ENCODE measurements around the gene CAMKMT.

The CAMKMT gene

GRCh38 chr2:44639399-44639798, 277.7 kb downstream of the CAMKMT start:
- DNase-seq (ENCODE audit: extremely low read depth, low read depth) = no peak
- no peak for TF ChIP-seq CTCF (IDR thresholded peaks at IDR 0.05; ENCODE audit: low read depth, low read length)

- no peak for DNase-seq (ENCODE audit: extremely low read depth, low read depth)
- no peak for TF ChIP-seq CTCF (IDR thresholded peaks at IDR 0.05; ENCODE audit: low read depth, low read length)
These were observed 280.5 kb downstream of the CAMKMT start for GRCh38 chr2:44642123-44642857.

DNA sequence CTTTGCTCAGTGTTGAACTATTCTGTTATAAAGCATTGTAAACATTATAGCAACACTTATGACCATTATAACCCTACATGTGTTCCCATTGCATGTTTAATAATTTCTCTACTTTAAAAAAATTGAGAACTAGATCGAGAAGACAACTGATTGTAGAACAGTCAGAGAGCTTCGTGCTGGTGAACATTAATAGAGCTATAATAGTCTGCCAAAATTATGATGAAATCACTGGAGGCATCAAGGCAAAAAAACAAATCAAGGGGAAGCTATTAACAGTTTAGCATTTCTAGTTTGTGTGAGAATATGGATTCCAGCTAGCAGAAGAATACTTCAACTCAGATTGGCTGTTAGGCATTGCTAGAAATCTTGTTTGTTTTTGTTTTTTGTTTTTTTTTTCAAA, 284.2 kb downstream of the CAMKMT start:
- no peak for TF ChIP-seq CTCF (IDR thresholded peaks at IDR 0.05; ENCODE audit: low read depth, low read length)
- DNase-seq (ENCODE audit: extremely low read depth, low read depth) = no peak

DNA sequence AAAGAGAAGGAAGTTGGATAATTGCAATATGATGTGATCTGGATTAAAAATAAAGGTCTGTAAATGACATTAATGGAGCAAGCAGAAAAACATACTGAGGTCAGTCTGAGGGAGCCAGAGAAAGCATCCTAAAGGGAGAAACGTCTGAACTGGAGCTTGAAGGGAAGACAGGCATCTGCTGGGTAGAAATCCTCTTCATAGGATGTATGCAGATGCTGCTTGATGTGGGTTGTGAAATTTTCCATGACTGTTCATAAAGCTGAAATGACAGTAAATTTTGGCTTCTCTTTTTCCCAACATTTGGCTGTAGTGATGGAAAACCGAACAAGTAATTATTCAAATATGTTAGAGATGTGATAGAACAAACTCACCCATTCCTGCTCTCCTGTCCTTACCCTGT, 287.6 kb downstream of the CAMKMT start:
- no peak for DNase-seq (ENCODE audit: extremely low read depth, low read depth)
- no peak for TF ChIP-seq CTCF (IDR thresholded peaks at IDR 0.05; ENCODE audit: low read depth, low read length)

GRCh38 chr2:44650796-44651195, 289.0 kb downstream of the CAMKMT start:
- DNase-seq (ENCODE audit: extremely low read depth, low read depth) = no peak
- no peak for TF ChIP-seq CTCF (IDR thresholded peaks at IDR 0.05; ENCODE audit: low read depth, low read length)

DNA sequence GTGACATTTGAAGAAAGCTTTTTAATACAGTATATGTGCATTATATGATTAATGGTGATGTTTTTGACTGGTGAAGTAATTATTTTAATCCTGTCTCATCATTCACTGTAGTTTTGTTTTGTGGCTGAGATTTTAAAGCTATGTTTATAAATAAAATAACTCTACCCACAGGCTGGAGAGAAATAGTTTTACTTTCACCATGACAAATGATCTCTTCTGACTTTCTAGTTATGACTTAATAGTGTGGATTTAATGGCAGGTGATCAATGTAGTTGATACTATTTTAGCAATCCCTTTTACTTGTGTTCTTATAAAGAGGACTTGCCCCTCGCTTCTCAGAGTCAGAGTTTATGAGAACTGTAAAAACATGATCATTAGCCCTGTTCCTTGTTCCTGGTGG, 290.2 kb downstream of the CAMKMT start:
- no peak for DNase-seq (ENCODE audit: extremely low read depth, low read depth)
- no peak for TF ChIP-seq CTCF (IDR thresholded peaks at IDR 0.05; ENCODE audit: low read depth, low read length)

DNA sequence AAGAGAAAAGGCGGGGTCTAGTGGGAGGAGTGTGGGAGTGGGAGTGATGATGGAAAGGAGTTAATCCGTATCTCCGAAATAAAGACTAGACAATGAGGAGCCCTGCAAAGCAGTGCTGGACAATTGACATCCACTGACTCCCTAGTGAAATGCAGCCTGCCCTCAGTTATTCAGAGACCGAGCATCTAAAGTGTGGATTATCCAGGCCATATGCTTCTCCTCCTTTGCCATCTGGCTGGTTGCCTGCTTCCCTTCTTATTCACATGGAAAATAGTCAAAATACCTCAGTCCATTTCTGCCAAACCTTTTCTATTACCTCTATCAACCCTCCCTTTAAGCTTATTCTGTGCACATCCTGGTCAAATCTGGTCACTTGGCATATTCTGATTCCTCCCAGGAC, 291.0 kb downstream of the CAMKMT start:
- no peak for TF ChIP-seq CTCF (IDR thresholded peaks at IDR 0.05; ENCODE audit: low read depth, low read length)
- DNase-seq (ENCODE audit: extremely low read depth, low read depth) = no peak

Data from AG09319 (cell line).